Sigmoid colon (tissue), 7 donors: ENCODE measurements around the gene XPR1. TPM values are rescaled to one million over a fixed set of nuclear protein-coding genes. Genes with fewer than 3 reads are reported as not detected.
"Not testable (repeated sequence)": the region's sequence is repeated elsewhere in the genome, so short reads cannot be mapped to it uniquely, and the experiment has no call there.

ENCODE experiments used
- DNase-seq: peaks from one replicate; pipeline ENCODE4 v3.0.0-alpha.2; 2019
- H3K27ac ChIP-seq, 4 donors: fragments of 200-600 bp; sonication (generic); one replicate each; pipeline ENCODE4 v1.5.1; 2016 to 2019; ENCODE audit warnings: mild to moderate bottlenecking in 1 of 4
- H3K27me3 ChIP-seq, 3 donors: fragments of 200-600 bp; sonication (generic); one replicate each; pipeline ENCODE4 v1.5.1; 2019; ENCODE audit warnings: mild to moderate bottlenecking in 1 of 3
- H3K36me3 ChIP-seq, 4 donors: fragments of 200-600 bp; sonication (generic); one replicate each; pipeline ENCODE4 v1.5.1; 2016 to 2019
- H3K4me1 ChIP-seq, 4 donors: fragments of 200-600 bp; sonication (generic); one replicate each; pipeline ENCODE4 v1.5.1; 2017 to 2019
- H3K4me3 ChIP-seq, 4 donors: fragments of 200-600 bp; sonication (generic); one replicate each; pipeline ENCODE4 v1.5.1; 2017 to 2019; ENCODE audit warnings: mild to moderate bottlenecking in 2 of 4, moderate library complexity in 1 of 4
- H3K9me3 ChIP-seq, 4 donors: fragments of 200-600 bp in 3 of 4; sonication (generic) in 3 of 4; one replicate each; pipeline versions ENCODE4 v1.5.1 to v1.6.1; 2013 to 2019
- EP300 ChIP-seq, 4 donors: sonication (generic); formaldehyde crosslinking; IDR thresholded peaks; one replicate each; pipeline ENCODE4 v1.6.1; 2017; ENCODE audit warnings: antibody characterized with exemption in 4 of 4
- POLR2A ChIP-seq, 2 donors: fragments of 450-650 bp; IDR thresholded peaks; one replicate each; pipeline ENCODE4 v1.6.1; 2016; ENCODE audit warnings: antibody characterized with exemption in 2 of 2, mild to moderate bottlenecking in 2 of 2, moderate library complexity in 2 of 2
- POLR2AphosphoS5 ChIP-seq, 4 donors: sonication (generic); formaldehyde crosslinking; IDR thresholded peaks; one replicate each; pipeline ENCODE4 v1.6.1; 2017; ENCODE audit warnings: antibody characterized with exemption in 4 of 4
- WGBS, 2 donors: extraction: QIAGEN DNeasy Blood & Tissue Kit; methylation state at CpG; one replicate each; pipeline ENCODE4 v1.1.7; 2013; 5-methylcytosine and 5-hydroxymethylcytosine counted together
- intact Hi-C: fragments of 100-400 bp; cut with DNase I; formaldehyde crosslinking; loops from one replicate; pipeline ENCODE4 v1.15.1; 2023
- polyA plus RNA-seq, 3 donors: library from polyadenylated mRNA; stranded (reverse); fragments of 200-250 nt; gene quantifications; one replicate each; pipeline ENCODE4 v1.2.3, GENCODE V29; 2013
- total RNA-seq, 4 donors: library from RNA; depleted of rRNA; stranded (reverse); fragments of >200 nt; gene quantifications; one replicate each; pipeline ENCODE4 v1.1.0, GENCODE V29; 2016
- TF ChIP-seq, protein P1 (sequence below), 4 experiments: fragments of 450-650 bp in 3 of 4; fragments of 200-600 bp in 1 of 4; IDR thresholded peaks; one replicate each; pipeline ENCODE4 v1.5.1; 2016 to 2019; ENCODE audit warnings: antibody characterized with exemption in 4 of 4, mild to moderate bottlenecking in 3 of 4, moderate library complexity in 2 of 4
- donor health status: healthy with polysubstance abuse.
- donor health status: Bipolar disorder and iron deficiency.
- donor health status: healthy.

The XPR1 gene
- total and polyA plus RNA-seq, 7 donors: 1.8 to 18.8 (median 11.3) TPM

DNA sequence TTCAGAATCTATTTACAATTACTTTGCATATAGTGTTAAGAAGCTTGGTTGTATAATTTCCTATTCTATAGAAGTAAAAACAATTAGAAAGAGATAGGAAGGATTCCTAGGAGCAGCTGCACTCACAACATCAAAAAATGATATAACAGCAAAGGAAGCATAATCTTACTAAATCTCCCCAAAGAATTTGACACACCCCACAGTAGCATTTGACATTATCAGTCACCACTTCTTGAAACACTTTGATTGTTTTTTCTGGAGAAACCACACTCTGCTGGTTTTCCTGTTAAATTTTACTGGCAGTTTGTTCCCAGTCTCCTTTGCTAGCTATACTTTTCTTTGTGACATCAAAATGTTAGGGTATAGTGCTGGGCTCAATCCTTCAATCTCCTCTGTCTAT, 180.1 kb downstream of the XPR1 start:
- Histone ChIP-seq H3K4me3 (no peak overlapping the region), H3K9me3 (no peaks in the 10 kb centered on the region), H3K27me3 (no peaks in the 10 kb centered on the region), H3K27ac (no peak overlapping the region), H3K4me1 (no peaks in the 10 kb centered on the region), H3K36me3 (peaks cover 0 to 28% (median 0%) of the 10 kb centered on the region in 4 donors)
- TF ChIP-seq POLR2A (IDR thresholded peaks at IDR 0.05) (no peak), POLR2AphosphoS5 (IDR thresholded peaks at IDR 0.05) (no peak), EP300 (IDR thresholded peaks at IDR 0.05) (no peak)
- TF ChIP-seq, protein P1, sequence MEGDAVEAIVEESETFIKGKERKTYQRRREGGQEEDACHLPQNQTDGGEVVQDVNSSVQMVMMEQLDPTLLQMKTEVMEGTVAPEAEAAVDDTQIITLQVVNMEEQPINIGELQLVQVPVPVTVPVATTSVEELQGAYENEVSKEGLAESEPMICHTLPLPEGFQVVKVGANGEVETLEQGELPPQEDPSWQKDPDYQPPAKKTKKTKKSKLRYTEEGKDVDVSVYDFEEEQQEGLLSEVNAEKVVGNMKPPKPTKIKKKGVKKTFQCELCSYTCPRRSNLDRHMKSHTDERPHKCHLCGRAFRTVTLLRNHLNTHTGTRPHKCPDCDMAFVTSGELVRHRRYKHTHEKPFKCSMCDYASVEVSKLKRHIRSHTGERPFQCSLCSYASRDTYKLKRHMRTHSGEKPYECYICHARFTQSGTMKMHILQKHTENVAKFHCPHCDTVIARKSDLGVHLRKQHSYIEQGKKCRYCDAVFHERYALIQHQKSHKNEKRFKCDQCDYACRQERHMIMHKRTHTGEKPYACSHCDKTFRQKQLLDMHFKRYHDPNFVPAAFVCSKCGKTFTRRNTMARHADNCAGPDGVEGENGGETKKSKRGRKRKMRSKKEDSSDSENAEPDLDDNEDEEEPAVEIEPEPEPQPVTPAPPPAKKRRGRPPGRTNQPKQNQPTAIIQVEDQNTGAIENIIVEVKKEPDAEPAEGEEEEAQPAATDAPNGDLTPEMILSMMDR (IDR thresholded peaks at IDR 0.05): no peak
- intact Hi-C loops: no loop called here
- DNase-seq: no peak

DNA sequence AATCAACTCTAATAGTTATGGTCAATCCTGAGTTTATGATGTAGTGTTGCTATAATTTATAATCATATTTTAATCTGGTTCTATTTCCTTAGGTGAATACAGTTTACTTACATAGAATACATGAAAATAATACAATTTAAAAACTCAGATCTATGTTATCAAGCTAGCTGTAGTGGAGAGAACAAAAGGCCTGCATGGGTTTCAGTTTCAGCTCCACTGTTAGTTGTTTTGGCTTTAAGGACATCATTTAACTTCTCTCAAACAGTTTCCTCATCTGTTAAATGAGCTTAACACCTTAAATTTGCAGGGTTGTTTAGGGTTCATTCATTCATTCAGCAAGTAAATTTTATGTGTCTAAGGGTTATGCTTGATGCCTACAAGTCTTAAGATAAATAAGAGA, 182.4 kb downstream of the XPR1 start:
- intact Hi-C loops: no loop called here
- TF ChIP-seq, protein P1 (IDR thresholded peaks at IDR 0.05): no peak
- TF ChIP-seq EP300 (IDR thresholded peaks at IDR 0.05) (no peak), POLR2AphosphoS5 (IDR thresholded peaks at IDR 0.05) (no peak), POLR2A (IDR thresholded peaks at IDR 0.05) (no peak)
- DNase-seq: no peak

DNA sequence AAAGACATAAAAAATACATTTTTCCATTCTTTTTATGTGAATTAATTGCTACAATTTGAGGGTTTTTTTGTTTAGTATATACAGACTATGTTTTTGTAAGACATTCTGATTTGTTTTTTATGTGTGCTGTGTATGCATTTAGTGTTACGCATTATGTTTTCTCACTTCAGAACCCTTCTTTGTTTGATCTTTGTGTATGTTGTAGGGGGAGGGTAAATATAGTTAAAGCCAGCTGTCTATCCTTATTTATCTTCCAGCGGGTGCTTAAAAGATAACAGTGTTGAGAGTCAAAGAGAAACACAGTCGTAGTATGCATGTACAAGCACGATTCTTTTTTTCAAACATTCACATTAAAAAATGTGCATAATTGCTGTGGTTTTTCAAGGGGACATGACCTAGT, 183.4 kb downstream of the XPR1 start:
- Histone ChIP-seq H3K9me3 (no peaks in the 10 kb centered on the region), H3K27me3 (no peaks in the 10 kb centered on the region), H3K36me3 (peaks cover 0 to 18% (median 0%) of the 10 kb centered on the region in 4 donors), H3K4me1 (no peaks in the 10 kb centered on the region), H3K27ac (no peak overlapping the region), H3K4me3 (no peak overlapping the region)
- no peak for DNase-seq
- intact Hi-C loops: no loop called here
- WGBS, 2 donors: 35 to 53% methylated on average over 4 of the region's 4 CpGs
- no peak for TF ChIP-seq POLR2AphosphoS5 (IDR thresholded peaks at IDR 0.05)
- no peak for TF ChIP-seq EP300 (IDR thresholded peaks at IDR 0.05)
- TF ChIP-seq, protein P1 (IDR thresholded peaks at IDR 0.05): no peak
- TF ChIP-seq POLR2A (IDR thresholded peaks at IDR 0.05): no peak

More for the DNA sequence above, 182.4 kb downstream of the XPR1 start:
- H3K27ac ChIP-seq: no peak overlapping the region
- H3K4me3 ChIP-seq: no peak overlapping the region
- H3K27me3 ChIP-seq: no peaks in the 10 kb centered on the region
- H3K4me1 ChIP-seq: no peaks in the 10 kb centered on the region
- H3K9me3 ChIP-seq: no peaks in the 10 kb centered on the region
- peaks cover 0 to 18% (median 0%) of the 10 kb centered on the region in 4 donors for H3K36me3 ChIP-seq

DNA sequence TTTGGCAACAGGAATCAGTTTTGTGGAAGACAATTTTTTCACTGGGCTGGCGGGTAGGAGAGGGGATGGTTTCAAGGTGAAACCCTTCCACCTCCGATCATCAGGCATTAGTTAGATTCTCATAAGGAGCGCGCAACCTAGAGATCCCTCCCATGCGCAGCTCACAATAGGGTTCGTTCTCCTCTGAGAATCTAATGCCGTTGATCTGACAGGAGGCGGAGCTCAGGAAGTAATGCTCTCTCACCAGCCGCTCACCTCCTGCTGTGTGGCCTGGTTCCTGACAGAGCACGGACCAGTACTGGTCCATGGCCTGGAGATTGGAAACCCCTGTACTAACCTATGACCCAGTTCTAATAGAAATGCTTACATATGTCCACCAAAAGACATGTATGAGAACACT, 184.3 kb downstream of the XPR1 start:
- Histone ChIP-seq H3K27ac (no peak overlapping the region), H3K4me3 (no peak overlapping the region), H3K36me3 (peaks cover 0 to 18% (median 0%) of the 10 kb centered on the region in 4 donors), H3K9me3 (no peaks in the 10 kb centered on the region), H3K4me1 (no peaks in the 10 kb centered on the region), H3K27me3 (no peaks in the 10 kb centered on the region)
- TF ChIP-seq, protein P1 (IDR thresholded peaks at IDR 0.05): no peak
- no peak for TF ChIP-seq POLR2AphosphoS5 (IDR thresholded peaks at IDR 0.05)
- TF ChIP-seq EP300 (IDR thresholded peaks at IDR 0.05): no peak
- WGBS, 2 donors: 93 to 94% methylated on average over 10 of the region's 10 CpGs
- intact Hi-C loops: no loop called here
- no peak for DNase-seq

DNA sequence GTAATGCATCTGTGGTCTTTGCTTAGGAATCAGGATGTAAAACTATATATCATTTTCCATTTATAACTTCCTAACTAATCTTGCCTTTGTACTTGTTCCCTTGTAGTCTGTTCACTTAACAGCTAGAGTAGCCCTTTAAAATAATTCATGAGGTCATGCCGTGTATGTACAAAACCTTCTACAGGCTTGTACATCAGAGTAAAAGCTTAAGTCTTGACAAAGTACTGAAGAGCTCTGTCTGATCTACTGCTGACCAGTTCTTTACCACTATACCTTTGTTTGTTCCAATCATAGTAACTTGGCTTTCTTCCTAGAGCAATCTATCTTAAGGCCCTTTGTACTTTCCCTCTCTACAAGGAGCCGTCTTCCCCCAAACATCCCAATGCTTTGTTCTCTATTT, 190.1 kb downstream of the XPR1 start:
- Histone ChIP-seq H3K27ac (no peak overlapping the region), H3K4me3 (no peak overlapping the region), H3K36me3 (peaks cover 0 to 12% (median 0%) of the 10 kb centered on the region in 4 donors), H3K9me3 (no peaks in the 10 kb centered on the region), H3K4me1 (no peaks in the 10 kb centered on the region), H3K27me3 (no peaks in the 10 kb centered on the region)
- no peak for DNase-seq
- intact Hi-C loops: no loop called here
- TF ChIP-seq, protein P1 (IDR thresholded peaks at IDR 0.05): no peak
- TF ChIP-seq POLR2AphosphoS5 (IDR thresholded peaks at IDR 0.05): no peak
- no peak for TF ChIP-seq EP300 (IDR thresholded peaks at IDR 0.05)
- no peak for TF ChIP-seq POLR2A (IDR thresholded peaks at IDR 0.05)
- WGBS, 2 donors: 38 to 84% methylated on average over 2 of the region's 2 CpGs

DNA sequence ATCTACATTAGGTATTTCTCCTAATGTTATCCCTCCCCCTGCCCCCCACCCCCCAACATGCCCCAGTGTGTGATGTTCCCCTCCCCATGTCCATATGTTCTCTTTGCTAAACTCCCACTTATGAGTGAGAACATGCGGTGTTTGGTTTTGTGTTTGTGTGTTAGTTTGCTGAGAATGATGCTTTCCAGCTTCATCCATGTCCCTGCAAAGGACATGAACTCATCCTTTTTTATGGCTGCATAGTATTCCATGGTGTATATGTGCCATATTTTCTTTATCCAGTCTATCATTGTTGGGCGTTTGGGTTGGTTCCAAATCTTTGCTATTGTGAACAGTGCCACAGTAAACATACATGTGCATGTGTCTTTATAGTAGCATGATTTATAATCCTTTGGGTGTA, 199.7 kb downstream of the XPR1 start:
- H3K9me3 ChIP-seq, intact Hi-C loops, H3K4me3 ChIP-seq, H3K4me1 ChIP-seq, DNase-seq, H3K27me3 ChIP-seq, H3K27ac ChIP-seq: not testable (repeated sequence)
- peaks cover 0 to 11% (median 2%) of the 10 kb centered on the region in 4 donors for H3K36me3 ChIP-seq
- WGBS, 2 donors: 96% methylated on average over 2 of the region's 2 CpGs

DNA sequence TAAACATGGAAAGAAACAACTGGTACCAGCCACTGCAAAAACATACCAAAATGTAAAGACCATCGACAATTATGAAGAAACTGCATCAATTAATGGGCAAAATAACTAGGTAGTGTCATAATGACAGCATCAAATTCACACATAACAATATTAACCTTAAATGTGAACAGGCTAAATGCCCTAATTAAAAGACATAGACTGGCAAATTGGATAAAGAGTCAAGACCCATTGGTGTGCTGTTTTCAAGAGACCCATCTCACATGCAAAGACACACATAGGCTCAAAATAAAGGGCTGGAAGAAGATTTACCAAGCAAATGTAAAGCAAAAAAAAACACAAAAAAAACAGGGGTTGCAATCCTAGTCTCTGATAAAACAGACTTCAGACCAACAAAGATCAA, 201.4 kb downstream of the XPR1 start:
- H3K27me3 ChIP-seq, H3K36me3 ChIP-seq, DNase-seq, H3K9me3 ChIP-seq, H3K27ac ChIP-seq, intact Hi-C loops, H3K4me3 ChIP-seq, H3K4me1 ChIP-seq: not testable (repeated sequence)
- 97 to 100% methylated on average over 1 of the region's 1 CpG for WGBS, 2 donors
